Measurements from ENCODE around the gene CYP46A1.

Gene CYP46A1

DNA sequence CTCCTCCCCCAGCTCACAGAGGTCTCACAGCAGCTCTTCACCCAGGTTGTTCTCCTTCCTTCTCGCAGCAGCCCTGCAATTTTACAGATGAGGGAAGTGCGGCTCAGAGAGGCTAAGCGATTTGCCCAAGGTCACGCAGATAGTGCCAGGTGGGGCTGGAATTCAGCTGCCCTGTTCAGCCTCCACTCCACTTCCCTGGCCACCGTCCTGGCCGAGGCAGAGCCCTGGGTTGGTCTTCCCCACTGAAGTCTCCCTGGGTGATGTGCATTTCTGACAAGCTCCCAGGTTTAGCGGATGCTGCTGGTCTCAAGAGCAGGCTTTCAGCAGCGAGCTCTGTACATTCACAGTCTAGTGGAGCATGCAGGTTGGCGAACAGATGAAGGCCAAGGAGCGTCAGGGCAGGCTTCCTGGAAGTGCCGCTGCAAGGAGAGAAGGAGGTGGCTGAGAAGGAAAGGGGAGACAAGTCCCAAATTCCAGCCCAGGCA, 80.2 kb downstream of the CYP46A1 start:
- no peak for DNase-seq

DNA sequence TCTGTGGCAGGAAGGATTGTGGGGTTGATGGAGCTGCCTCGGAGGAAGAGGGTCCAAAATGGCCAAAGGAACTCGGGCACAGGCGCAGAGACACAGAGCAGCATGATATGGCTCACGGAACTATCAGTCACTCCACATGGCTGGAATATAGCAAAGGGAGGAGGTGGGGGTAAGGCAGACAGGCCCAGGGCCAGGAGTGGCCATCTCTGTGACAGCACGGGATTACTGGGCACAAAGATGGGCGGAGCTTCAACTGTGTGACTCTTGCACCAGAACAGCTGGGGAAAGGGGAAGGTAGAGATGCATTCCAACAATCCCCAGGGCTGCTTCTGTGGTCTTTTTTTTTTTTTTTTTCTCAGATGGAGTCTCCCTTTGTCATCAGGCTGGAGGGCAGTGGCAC, 84.3 kb downstream of the CYP46A1 start:
- no peak for DNase-seq

DNA sequence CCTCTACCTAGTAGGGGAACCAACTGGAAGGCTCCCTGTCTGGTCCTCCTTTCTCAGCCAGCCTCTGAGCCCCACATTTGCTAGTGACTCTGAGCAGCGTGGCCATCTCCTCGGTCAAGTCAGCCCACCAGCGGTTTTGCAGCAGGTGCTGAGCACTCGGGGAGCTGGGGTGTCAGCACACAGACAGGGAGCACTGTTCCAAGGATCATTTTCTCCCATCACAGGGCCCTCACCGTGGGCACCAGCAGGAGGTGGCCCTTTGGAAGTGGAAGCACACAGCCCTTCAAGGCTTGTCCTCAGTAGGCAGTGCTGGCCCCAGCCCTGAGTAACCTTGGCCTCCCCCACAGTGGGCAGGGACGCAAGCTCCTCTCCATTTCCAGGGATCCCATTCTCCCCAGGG, 85.0 kb downstream of the CYP46A1 start:
- DNase-seq, result no peak

DNA sequence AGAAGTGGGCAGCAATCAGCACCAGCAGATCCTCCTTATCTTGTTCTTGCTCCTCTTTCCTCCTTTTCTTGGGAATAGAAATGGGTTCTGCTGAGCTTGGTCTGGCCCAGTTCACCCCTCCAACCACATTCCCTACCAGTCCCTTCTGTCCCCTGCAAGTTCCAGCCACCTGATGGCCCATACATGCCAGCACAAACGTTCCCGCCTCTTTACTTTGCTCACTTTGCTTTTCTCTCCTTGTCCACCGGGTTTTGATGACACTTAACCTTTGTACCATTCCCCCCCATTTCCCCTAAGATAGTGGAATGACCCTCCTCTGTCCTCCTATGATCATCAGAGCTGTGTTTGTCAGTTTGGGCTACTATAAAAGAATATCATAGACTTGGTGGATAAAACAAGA, 85.7 kb downstream of the CYP46A1 start:
- no peak for DNase-seq

DNA sequence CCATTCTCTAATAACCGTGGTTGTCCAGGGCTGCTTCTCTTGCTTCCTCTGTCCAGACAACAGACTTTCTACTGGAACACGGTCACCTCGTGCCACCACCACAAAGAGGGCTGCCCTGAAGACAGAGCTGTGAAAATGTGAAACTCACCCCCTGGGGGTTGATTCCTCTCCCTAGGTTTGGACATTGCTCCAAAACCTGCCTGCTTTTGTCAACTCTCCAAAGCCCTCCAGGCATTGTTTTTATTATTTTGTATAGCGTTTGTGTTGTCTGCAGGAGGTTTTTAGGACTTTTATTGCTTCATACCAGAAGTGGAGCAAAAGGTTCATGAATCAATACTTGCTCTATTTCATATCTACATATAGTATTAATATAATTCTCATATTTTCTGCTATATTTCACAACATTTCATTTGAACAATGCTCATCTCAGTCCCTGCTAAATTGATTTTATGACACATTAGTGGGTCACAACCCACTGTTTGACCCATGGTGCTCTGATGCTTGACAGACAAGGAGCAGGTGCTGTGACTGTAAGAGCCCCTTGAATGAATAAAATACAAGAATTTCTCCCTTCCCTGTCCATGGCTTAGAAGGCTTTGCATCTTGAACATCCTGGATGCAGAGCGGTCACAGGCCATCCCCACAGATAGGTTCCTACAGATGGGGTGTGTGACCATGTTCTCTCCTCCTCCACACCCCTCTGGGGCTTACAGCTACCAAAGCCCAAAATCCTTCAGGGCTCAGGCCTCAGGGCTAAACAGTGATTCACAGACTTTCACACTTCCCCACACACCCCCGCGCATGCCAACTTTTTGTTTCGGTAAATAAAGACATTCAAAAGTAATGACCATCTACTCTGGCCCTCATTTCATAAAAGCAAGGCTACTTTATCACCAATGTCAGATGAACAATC, 88.5 kb downstream of the CYP46A1 start:
- DNase-seq, result no peak

DNA sequence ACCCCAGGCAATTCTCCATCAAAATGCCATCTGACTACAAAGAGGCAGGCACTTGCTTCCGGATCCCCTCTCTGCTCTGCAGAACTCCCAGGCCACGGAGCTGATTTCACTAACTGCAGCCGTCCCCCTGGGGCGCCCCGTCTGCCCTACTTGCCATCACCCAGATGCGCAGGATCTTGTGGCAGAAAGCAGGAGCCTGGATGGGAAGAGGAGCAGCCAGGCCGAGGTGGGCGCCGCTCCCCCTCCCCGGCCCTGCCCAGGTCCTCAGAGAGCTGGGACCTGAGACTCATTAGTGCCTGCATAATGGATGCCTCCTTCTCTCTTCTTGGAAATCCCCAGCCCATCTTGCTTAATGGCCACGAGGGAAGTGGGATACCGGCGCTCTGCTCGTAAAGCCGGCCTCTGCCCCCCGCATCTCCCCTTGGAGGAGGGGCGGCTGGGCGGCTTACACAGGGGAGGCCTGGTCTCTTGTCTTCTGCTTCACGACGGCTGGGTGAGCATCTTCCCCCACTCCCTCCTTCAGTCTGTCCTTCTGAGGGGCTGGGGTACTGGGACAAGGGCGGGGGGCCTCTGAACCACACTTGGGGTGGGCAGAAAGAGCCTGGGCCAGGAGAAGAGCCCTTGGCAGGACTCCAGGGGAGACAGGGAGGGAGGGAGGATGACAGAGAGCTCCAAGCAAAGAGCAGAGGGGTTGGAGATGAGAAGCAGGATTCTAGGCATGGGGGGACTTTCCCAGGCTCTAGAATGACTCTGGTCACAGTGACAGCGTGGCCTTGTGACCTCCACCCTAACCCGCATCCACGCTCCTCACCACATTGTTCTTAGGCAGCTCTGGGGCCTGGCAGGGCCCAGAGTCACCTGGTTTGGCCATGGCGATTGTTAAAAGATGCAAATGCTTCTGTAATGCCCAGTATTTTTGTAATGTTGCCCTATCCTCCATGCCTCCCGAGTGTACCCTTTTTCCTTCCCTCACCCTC, 89.7 kb downstream of the CYP46A1 start:
- no peak for DNase-seq

DNA sequence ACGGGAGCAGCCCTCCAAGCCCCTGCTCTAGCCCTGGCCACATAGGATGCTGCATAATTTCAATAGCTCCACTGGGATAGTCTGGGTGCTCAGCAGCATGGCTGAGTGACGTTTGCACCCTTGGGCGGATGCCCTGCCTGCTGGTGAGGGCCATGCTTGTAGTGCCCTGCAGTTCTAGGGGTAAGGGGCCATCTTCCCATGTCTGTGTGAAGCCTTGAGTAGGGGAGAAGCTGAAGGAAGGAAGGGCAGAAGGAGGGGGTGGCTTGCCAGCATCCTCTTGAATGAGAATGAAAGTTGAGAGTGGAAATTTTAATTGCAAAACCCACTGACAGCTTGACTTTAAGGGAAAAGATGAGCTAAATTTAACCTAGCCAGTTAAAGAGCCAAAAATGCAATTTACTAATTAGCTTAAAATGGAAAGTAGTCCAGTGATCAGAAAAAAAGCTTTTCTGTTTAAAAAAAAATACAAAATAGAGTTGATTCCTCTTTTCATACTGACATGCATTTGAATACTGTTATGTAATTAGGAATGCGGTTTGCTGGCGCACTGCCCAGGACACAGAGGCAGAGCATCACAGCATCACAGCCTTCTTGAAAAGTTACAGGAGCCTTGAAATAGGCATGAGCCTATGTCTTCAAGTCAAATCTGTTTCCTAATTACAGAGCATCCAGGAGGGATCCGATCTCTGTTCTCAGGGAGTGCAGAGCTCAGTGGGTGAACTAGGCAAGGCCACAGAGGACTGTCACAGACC, 90.6 kb downstream of the CYP46A1 start:
- no peak for DNase-seq

DNA sequence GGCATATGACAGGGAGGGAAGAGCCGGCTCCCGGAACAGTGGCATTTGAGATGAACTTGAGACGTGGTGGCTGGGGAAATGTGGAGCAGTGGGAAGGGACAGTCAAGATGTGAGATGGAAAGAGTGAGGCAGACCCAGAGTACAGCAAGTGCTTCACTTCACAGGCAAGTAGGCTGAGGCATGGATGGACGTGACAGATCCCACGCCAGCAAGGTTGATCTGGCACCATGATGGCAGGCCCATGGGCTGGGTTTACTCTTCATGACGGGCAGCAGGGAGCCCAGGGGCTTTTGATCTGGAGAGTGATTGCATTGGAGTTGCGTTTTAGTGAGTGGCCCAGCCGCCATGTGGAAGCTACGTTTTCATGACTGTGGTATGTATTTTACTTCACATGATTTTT, 91.3 kb downstream of the CYP46A1 start:
- DNase-seq, result no peak

All from activated CD4-positive, alpha-beta T cell treated with anti-CD3 and anti-CD28 coated beads for 4 hours (primary cell).